Endothelial cell of umbilical vein (primary cell): ENCODE measurements around the gene RFLNA. TPM values are rescaled to one million over a fixed set of nuclear protein-coding genes. Genes with fewer than 3 reads are reported as not detected.

ENCODE experiments used
- BruUV-seq: library from RNA; stranded (reverse); fragments of 400-500 nt; replicated peaks from 2 replicates; lab custom pipeline; 2021; lab: Mats Ljungman, UMichigan
- CTCF ChIA-PET: fragments of 300-600, 350-600 bp; sonication (Branson Sonifier 250); formaldehyde crosslinking; loops from one replicate; lab custom pipeline; 2021; ENCODE audit warnings: antibody characterized with exemption, inconsistent platforms; lab: Charles Lee
- POLR2A ChIA-PET: fragments of 300-600, 350-600 bp; sonication (Branson Sonifier 250); formaldehyde crosslinking; loops from one replicate; lab custom pipeline; 2021; ENCODE audit warnings: antibody characterized with exemption, inconsistent platforms; lab: Charles Lee
- DNase-seq: peaks from one replicate; pipeline ENCODE4 v3.0.0-alpha.2; 2011; ENCODE audit warnings: low read depth, low spot score
- FAIRE-seq: peaks from 2 replicates; lab custom pipeline; 2011; peaks lifted over from hg19 to GRCh38; lab: Jason Lieb, UNC
- H2AFZ ChIP-seq: 2 replicates; pipeline ENCODE4 v1.6.0; 2012; ENCODE audit warnings: low read depth, low read length, control low read depth, inconsistent platforms
- H3K27ac ChIP-seq: 2 replicates; pipeline ENCODE4 v1.5.1; 2011; ENCODE audit warnings: low read depth, mild to moderate bottlenecking, control low read depth, low read length, moderate library complexity; ENCODE audit not compliant: insufficient read depth
- H3K27me3 ChIP-seq, 2 experiments: 2 replicates each; pipeline versions ENCODE4 v1.6.0 to v1.6.1; 2011; ENCODE audit warnings: low read length in 2 of 2, mixed read lengths in 1 of 2; ENCODE audit not compliant: control insufficient read depth in 2 of 2, insufficient read depth in 2 of 2
- H3K36me3 ChIP-seq, 2 experiments: 2 replicates in 1 of 2; 3 replicates in 1 of 2; pipeline ENCODE4 v1.5.1; 2011; ENCODE audit warnings: low read length in 2 of 2, mild to moderate bottlenecking in 1 of 2, moderate library complexity in 1 of 2; ENCODE audit not compliant: control insufficient read depth in 2 of 2, insufficient read depth in 2 of 2; ENCODE audit errors: extremely low read depth in 1 of 2
- H3K4me1 ChIP-seq: 3 replicates; pipeline ENCODE4 v1.5.1; 2011; ENCODE audit warnings: mild to moderate bottlenecking, low read length; ENCODE audit not compliant: control insufficient read depth, insufficient read depth; ENCODE audit errors: extremely low read depth
- H3K4me2 ChIP-seq: 2 replicates; pipeline ENCODE4 v1.6.1; 2011; ENCODE audit warnings: low read length, control low read depth, mixed read lengths; ENCODE audit not compliant: insufficient read depth
- H3K4me3 ChIP-seq, 3 experiments: fragments of 200-600 bp in 1 of 3; sonication (generic), shearing (Covaris generic) in 1 of 3; replicated peaks in 1 of 3; 2 replicates each; pipeline ENCODE4 v1.5.1; 2011 to 2016; ENCODE audit warnings: control low read depth in 3 of 3, low read length in 3 of 3, mild to moderate bottlenecking in 2 of 3, inconsistent platforms in 1 of 3, low read depth in 1 of 3, moderate library complexity in 1 of 3; ENCODE audit not compliant: insufficient read depth in 1 of 3
- H3K79me2 ChIP-seq: 2 replicates; pipeline ENCODE4 v1.6.0; 2012; ENCODE audit warnings: low read length, inconsistent platforms; ENCODE audit not compliant: control insufficient read depth, insufficient read depth
- H3K9ac ChIP-seq: replicated peaks from 2 replicates; pipeline ENCODE3; 2011; ENCODE audit warnings: low read length, control low read depth; ENCODE audit not compliant: insufficient read depth; ENCODE audit errors: extremely low read depth
- H3K9me1 ChIP-seq: replicated peaks from 3 replicates; pipeline ENCODE4 v1.6.0; 2011; ENCODE audit warnings: mild to moderate bottlenecking, low read length; ENCODE audit not compliant: control insufficient read depth, insufficient read depth; ENCODE audit errors: extremely low read depth
- H3K9me3 ChIP-seq: replicated peaks from 2 replicates; pipeline ENCODE4 v1.5.1; 2012; ENCODE audit warnings: low read length, inconsistent platforms; ENCODE audit not compliant: control insufficient read depth, insufficient read depth
- H4K20me1 ChIP-seq: replicated peaks from 2 replicates; pipeline ENCODE3; 2011; ENCODE audit warnings: mild to moderate bottlenecking, low read length; ENCODE audit not compliant: control insufficient read depth, insufficient read depth; ENCODE audit errors: extremely low read depth
- EZH2 ChIP-seq: IDR thresholded peaks from 2 replicates; pipeline ENCODE4 v1.6.1; 2012; ENCODE audit warnings: borderline replicate concordance, low read depth, mild to moderate bottlenecking, moderate library complexity, low read length, inconsistent platforms; ENCODE audit not compliant: severe bottlenecking
- FOS ChIP-seq: IDR thresholded peaks from 2 replicates; pipeline ENCODE4 v1.6.1; 2011; ENCODE audit warnings: mild to moderate bottlenecking, low read length, moderate library complexity, borderline replicate concordance; ENCODE audit not compliant: insufficient read depth
- GATA2 ChIP-seq: IDR thresholded peaks from 2 replicates; pipeline ENCODE4 v1.7.0; 2011; ENCODE audit warnings: low read depth, mild to moderate bottlenecking, moderate library complexity, mixed read lengths, low read length; ENCODE audit not compliant: insufficient read length, insufficient read depth
- JUN ChIP-seq: IDR thresholded peaks from 2 replicates; pipeline ENCODE4 v1.6.1; 2011; ENCODE audit warnings: borderline replicate concordance, low read depth; ENCODE audit not compliant: insufficient read length, insufficient read depth
- MYC ChIP-seq: IDR thresholded peaks from one replicate; pipeline ENCODE4 v1.6.1; 2011; ENCODE audit warnings: mild to moderate bottlenecking, low read depth, low read length
- POLR2A ChIP-seq: IDR thresholded peaks from 2 replicates; pipeline ENCODE4 v1.6.1; 2012; ENCODE audit warnings: low read depth, mild to moderate bottlenecking, control low read depth, low read length
- POLR2AphosphoS5 ChIP-seq: IDR thresholded peaks from 2 replicates; pipeline ENCODE4 v1.6.1; 2012; ENCODE audit warnings: low read depth, mild to moderate bottlenecking, control low read depth, low read length, moderate library complexity; ENCODE audit not compliant: insufficient read depth
- dilution Hi-C: fragments of 300-500 bp; cut with MboI; formaldehyde crosslinking; loops from one replicate; pipeline ENCODE4 v1.15.0; 2019; ENCODE audit warnings: low sequenced_read_pairs; ENCODE audit not compliant: extremely low pct_ligation_motif_present
- intact Hi-C: fragments of 100-400 bp; cut with micrococcal nuclease; formaldehyde crosslinking; loops from one replicate; pipeline ENCODE4 v1.10.0; 2022
- polyA plus RNA-seq, 4 experiments: library from polyadenylated mRNA; depleted of rRNA in 3 of 4; stranded (reverse) in 3 of 4; unstranded in 1 of 4; fragments of >200 nt; gene quantifications; 2 replicates each; pipeline versions ENCODE4 v1.2.1 to v1.2.3, GENCODE V29; 2011 to 2012; ENCODE audit warnings: missing spikeins in 1 of 4
- total RNA-seq: library from RNA; stranded (reverse); gene quantifications from 2 replicates; pipeline ENCODE4 v1.2.3, GENCODE V29; 2021
- TF ChIP-seq, protein P1 (sequence below): IDR thresholded peaks from 2 replicates; pipeline ENCODE4 v1.6.1; 2011; ENCODE audit not compliant: insufficient read depth, insufficient read length
- TF ChIP-seq, protein P2 (sequence below), 2 donors: IDR thresholded peaks; 1 replicate in 1 of 2; 2 replicates in 1 of 2; pipeline ENCODE4 v1.5.1; 2011; ENCODE audit warnings: low read length in 2 of 2, mild to moderate bottlenecking in 2 of 2, moderate library complexity in 2 of 2, control low read depth in 1 of 2, inconsistent platforms in 1 of 2, low read depth in 1 of 2; ENCODE audit not compliant: insufficient read depth in 1 of 2; ENCODE audit errors: extremely low read depth in 1 of 2

Gene RFLNA
- total and polyA plus RNA-seq, 2 donors (not counting 3 experiments of a cell fraction or from before 2014, with no cell fraction given), result 19.7 to 24.5 TPM

DNA sequence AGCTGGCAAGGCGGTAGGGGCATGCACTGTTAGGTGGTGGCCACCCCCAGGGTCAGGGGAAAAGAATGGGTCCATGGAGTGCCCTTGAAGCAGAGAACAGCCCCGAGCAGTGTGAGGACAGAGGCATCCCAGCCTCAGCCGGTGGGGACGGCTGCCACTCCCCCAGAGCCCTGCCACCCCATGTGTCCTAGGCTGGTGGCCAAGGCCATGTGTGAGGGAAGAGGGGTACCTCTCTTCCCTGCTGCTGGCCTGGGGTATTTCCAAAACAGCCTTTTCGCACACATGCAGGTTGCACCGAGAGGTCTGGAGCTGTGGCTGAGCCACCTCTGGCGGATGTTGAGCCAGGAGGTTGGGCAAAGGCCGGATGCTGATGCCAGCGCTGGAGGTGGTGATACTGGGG lies 19.9 kb downstream of the RFLNA start:
- no peak overlapping the region for H3K27ac ChIP-seq
- DNase-seq (no peak), FAIRE-seq (no peak)
- no peaks in the 10 kb centered on the region for H3K9me1 ChIP-seq
- dilution Hi-C loops (no loop called here), intact Hi-C loops (no loop called here)
- no peaks in the 10 kb centered on the region for H3K9me3 ChIP-seq
- H3K4me2 ChIP-seq, result no peak overlapping the region
- no peaks in the 10 kb centered on the region for H3K36me3 ChIP-seq
- no peak overlapping the region for H3K9ac ChIP-seq
- no peak overlapping the region for H2AFZ ChIP-seq
- CTCF ChIA-PET, result interaction anchor here (8.8 kb wide), 1 partner anchor 261 kb away, joined by 169 read pairs; no protein-coding TSS in a partner anchor
- H3K4me3 ChIP-seq, result no peak overlapping the region
- H3K79me2 ChIP-seq, result peaks cover 6% of the 10 kb centered on the region
- no peaks in the 10 kb centered on the region for H3K27me3 ChIP-seq
- H4K20me1 ChIP-seq, result no peaks in the 10 kb centered on the region
- POLR2A ChIA-PET, result no interaction called here
- no TSS peak for BruUV-seq
- no peaks in the 10 kb centered on the region for H3K4me1 ChIP-seq
- TF ChIP-seq MYC, result no peak
- TF ChIP-seq JUN, result no peak
- TF ChIP-seq POLR2AphosphoS5, result no peak
- TF ChIP-seq FOS, result no peak
- TF ChIP-seq POLR2A, result no peak
- TF ChIP-seq, protein P1, sequence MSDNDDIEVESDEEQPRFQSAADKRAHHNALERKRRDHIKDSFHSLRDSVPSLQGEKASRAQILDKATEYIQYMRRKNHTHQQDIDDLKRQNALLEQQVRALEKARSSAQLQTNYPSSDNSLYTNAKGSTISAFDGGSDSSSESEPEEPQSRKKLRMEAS, result no peak
- TF ChIP-seq, protein P2, sequence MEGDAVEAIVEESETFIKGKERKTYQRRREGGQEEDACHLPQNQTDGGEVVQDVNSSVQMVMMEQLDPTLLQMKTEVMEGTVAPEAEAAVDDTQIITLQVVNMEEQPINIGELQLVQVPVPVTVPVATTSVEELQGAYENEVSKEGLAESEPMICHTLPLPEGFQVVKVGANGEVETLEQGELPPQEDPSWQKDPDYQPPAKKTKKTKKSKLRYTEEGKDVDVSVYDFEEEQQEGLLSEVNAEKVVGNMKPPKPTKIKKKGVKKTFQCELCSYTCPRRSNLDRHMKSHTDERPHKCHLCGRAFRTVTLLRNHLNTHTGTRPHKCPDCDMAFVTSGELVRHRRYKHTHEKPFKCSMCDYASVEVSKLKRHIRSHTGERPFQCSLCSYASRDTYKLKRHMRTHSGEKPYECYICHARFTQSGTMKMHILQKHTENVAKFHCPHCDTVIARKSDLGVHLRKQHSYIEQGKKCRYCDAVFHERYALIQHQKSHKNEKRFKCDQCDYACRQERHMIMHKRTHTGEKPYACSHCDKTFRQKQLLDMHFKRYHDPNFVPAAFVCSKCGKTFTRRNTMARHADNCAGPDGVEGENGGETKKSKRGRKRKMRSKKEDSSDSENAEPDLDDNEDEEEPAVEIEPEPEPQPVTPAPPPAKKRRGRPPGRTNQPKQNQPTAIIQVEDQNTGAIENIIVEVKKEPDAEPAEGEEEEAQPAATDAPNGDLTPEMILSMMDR (IDR thresholded peaks at IDR 0.05; ENCODE audit: extremely low read depth in 1 of 2, insufficient read depth in 1 of 2, low read depth in 1 of 2, low read length in 2 of 2), result no peak
- TF ChIP-seq EZH2, result no peak
- no peak for TF ChIP-seq GATA2
